H9 (cell line): ENCODE measurements around the gene FBXL20. TPM values are rescaled to one million over a fixed set of nuclear protein-coding genes. Genes with fewer than 3 reads are reported as not detected.

Experiments used
- DNase-seq: peaks from one replicate; pipeline ENCODE4 v3.0.0-alpha.2; 2017
- H2AFZ ChIP-seq: one replicate; pipeline ENCODE4 v1.6.1; 2013; ENCODE audit warnings: mild to moderate bottlenecking, low read length, control low read depth, moderate library complexity
- H2AK5ac ChIP-seq: 2 replicates; pipeline ENCODE4 v1.6.1; 2013; ENCODE audit warnings: low read length, control low read depth, mixed read lengths; ENCODE audit not compliant: insufficient read length
- H2BK120ac ChIP-seq: one replicate; pipeline ENCODE4 v1.6.1; 2013; ENCODE audit warnings: low read depth, mild to moderate bottlenecking, low read length, control low read depth, inconsistent platforms; ENCODE audit not compliant: poor library complexity, severe bottlenecking
- H2BK12ac ChIP-seq: 2 replicates; pipeline ENCODE4 v1.6.1; 2013; ENCODE audit warnings: low read length, control low read depth, mixed read lengths, low read depth; ENCODE audit not compliant: insufficient read length
- H2BK15ac ChIP-seq: 2 replicates; pipeline ENCODE4 v1.6.1; 2013; ENCODE audit warnings: low read depth, low read length, control low read depth
- H2BK20ac ChIP-seq: one replicate; pipeline ENCODE4 v1.6.1; 2013; ENCODE audit warnings: low read depth, mild to moderate bottlenecking, low read length, control low read depth, inconsistent platforms; ENCODE audit not compliant: poor library complexity, severe bottlenecking
- H2BK5ac ChIP-seq: 2 replicates; pipeline ENCODE4 v1.6.1; 2013; ENCODE audit warnings: low read length, control low read depth, mixed read lengths; ENCODE audit not compliant: insufficient read length
- H3K14ac ChIP-seq: 2 replicates; pipeline ENCODE4 v1.6.1; 2013; ENCODE audit warnings: low read length, control low read depth; ENCODE audit not compliant: insufficient read depth
- H3K18ac ChIP-seq: 2 replicates; pipeline ENCODE4 v1.6.1; 2013; ENCODE audit warnings: low read depth, mild to moderate bottlenecking, mixed read lengths, low read length, control low read depth; ENCODE audit not compliant: insufficient read length
- H3K23ac ChIP-seq: 2 replicates; pipeline ENCODE4 v1.6.1; 2013; ENCODE audit warnings: low read length, control low read depth, mixed read lengths, low read depth; ENCODE audit not compliant: insufficient read length
- H3K23me2 ChIP-seq: 2 replicates; pipeline ENCODE4 v1.6.1; 2013; ENCODE audit warnings: low read depth, mild to moderate bottlenecking, mixed read lengths, low read length, control low read depth; ENCODE audit not compliant: insufficient read length, poor library complexity, severe bottlenecking
- H3K27ac ChIP-seq: 2 replicates; pipeline ENCODE4 v1.5.1; 2013; ENCODE audit warnings: low read length, control low read depth, mixed read lengths, low read depth; ENCODE audit not compliant: insufficient read length
- H3K27me3 ChIP-seq: 2 replicates; pipeline ENCODE4 v1.6.1; 2013; ENCODE audit warnings: low read length, control low read depth, inconsistent platforms; ENCODE audit not compliant: insufficient read depth
- H3K4ac ChIP-seq: 2 replicates; pipeline ENCODE4 v1.6.1; 2013; ENCODE audit warnings: low read depth, mild to moderate bottlenecking, control low read depth, inconsistent platforms, low read length, moderate library complexity
- H3K4me1 ChIP-seq: 2 replicates; pipeline ENCODE4 v1.6.1; 2013; ENCODE audit warnings: low read length, control low read depth, inconsistent platforms; ENCODE audit not compliant: insufficient read depth
- H3K4me2 ChIP-seq: 2 replicates; pipeline ENCODE4 v1.6.1; 2013; ENCODE audit warnings: low read length, control low read depth, mixed read lengths; ENCODE audit not compliant: insufficient read length, insufficient read depth
- H3K56ac ChIP-seq: 2 replicates; pipeline ENCODE4 v1.6.1; 2013; ENCODE audit warnings: low read depth, mild to moderate bottlenecking, mixed read lengths, low read length, control low read depth; ENCODE audit not compliant: insufficient read length
- H3K79me1 ChIP-seq: 2 replicates; pipeline ENCODE4 v1.6.1; 2013; ENCODE audit warnings: low read depth, mild to moderate bottlenecking, moderate library complexity, low read length, control low read depth, inconsistent platforms; ENCODE audit not compliant: insufficient read depth, poor library complexity, severe bottlenecking
- H3K79me2 ChIP-seq: 2 replicates; pipeline ENCODE4 v1.6.1; 2013; ENCODE audit warnings: low read length, control low read depth, inconsistent platforms; ENCODE audit not compliant: insufficient read depth
- H3K9ac ChIP-seq: 2 replicates; pipeline ENCODE4 v1.6.1; 2013; ENCODE audit warnings: low read length, control low read depth, mixed read lengths; ENCODE audit not compliant: insufficient read length; ENCODE audit errors: extremely low read depth
- H3K9me3 ChIP-seq: one replicate; pipeline ENCODE4 v1.6.1; 2013; ENCODE audit warnings: low read depth, low read length, inconsistent platforms; ENCODE audit not compliant: control insufficient read depth
- H3T11ph ChIP-seq: one replicate; pipeline ENCODE4 v1.6.1; 2013; ENCODE audit warnings: mild to moderate bottlenecking, low read length, control low read depth, inconsistent platforms
- H4K20me1 ChIP-seq: one replicate; pipeline ENCODE4 v1.6.1; 2013; ENCODE audit not compliant: control insufficient read depth, insufficient read length, insufficient read depth
- H4K5ac ChIP-seq: 2 replicates; pipeline ENCODE4 v1.6.1; 2013; ENCODE audit warnings: low read depth, mild to moderate bottlenecking, mixed read lengths, low read length, control low read depth; ENCODE audit not compliant: insufficient read length
- H4K8ac ChIP-seq: replicated peaks from 2 replicates; pipeline ENCODE4 v1.6.1; 2013; ENCODE audit warnings: low read length, control low read depth, mixed read lengths, low read depth; ENCODE audit not compliant: insufficient read length
- H4K91ac ChIP-seq: 2 replicates; pipeline ENCODE4 v1.6.1; 2013; ENCODE audit warnings: low read depth, mild to moderate bottlenecking, moderate library complexity, mixed read lengths, low read length, control low read depth; ENCODE audit not compliant: insufficient read length
- H3K27ac Mint-ChIP-seq, 3 experiments: 2 replicates in 2 of 3; 3 replicates in 1 of 3; pipeline ENCODE4 v1.8.0; 2020 to 2021; ENCODE audit warnings: mixed read lengths in 3 of 3, mild to moderate bottlenecking in 1 of 3, moderate library complexity in 1 of 3
- H3K27me3 Mint-ChIP-seq: 2 replicates; pipeline ENCODE4 v1.8.0; 2021; ENCODE audit warnings: low read depth, mild to moderate bottlenecking, moderate library complexity, mixed read lengths
- H3K36me3 Mint-ChIP-seq, 3 experiments: 2 replicates in 2 of 3; 3 replicates in 1 of 3; pipeline ENCODE4 v1.8.0; 2020 to 2021; ENCODE audit warnings: low read depth in 3 of 3, mixed read lengths in 3 of 3; ENCODE audit not compliant: insufficient read depth in 1 of 3
- H3K4me1 Mint-ChIP-seq, 2 experiments: 2 replicates each; pipeline ENCODE4 v1.8.0; 2020; ENCODE audit warnings: mixed read lengths in 2 of 2
- H3K4me3 Mint-ChIP-seq, 2 experiments: 2 replicates in 1 of 2; 3 replicates in 1 of 2; pipeline ENCODE4 v1.8.0; 2020 to 2021; ENCODE audit warnings: mild to moderate bottlenecking in 2 of 2, mixed read lengths in 2 of 2, moderate library complexity in 1 of 2
- H3K9me3 Mint-ChIP-seq, 2 experiments: 2 replicates in 1 of 2; 3 replicates in 1 of 2; pipeline ENCODE4 v1.8.0; 2020; ENCODE audit warnings: mild to moderate bottlenecking in 2 of 2, mixed read lengths in 2 of 2, moderate library complexity in 1 of 2
- CTCF ChIP-seq: fragments of 200-600 bp; sonication (generic); conservative IDR thresholded peaks from 3 replicates; pipeline ENCODE4 v1.8.0; 2021; ENCODE audit warnings: antibody characterized with exemption, mild to moderate bottlenecking
- WGBS: extraction: QIAGEN DNeasy Blood & Tissue Kit; methylation state at CpG from one replicate; pipeline ENCODE4 v1.1.7; 2013; ENCODE audit warnings: missing lambda C conversion rate, low lambda C conversion rate, mixed read lengths; ENCODE audit not compliant: insufficient read length; ENCODE audit errors: extremely low coverage; 5-methylcytosine and 5-hydroxymethylcytosine counted together
- total RNA-seq: library from RNA; stranded (reverse); gene quantifications from 2 replicates; pipeline ENCODE4 v1.2.1, GENCODE V29; 2021

The FBXL20 gene
- total RNA-seq, 1 experiment from 2014 or later = 18.4 TPM

GRCh38 chr17:39223907-39224777 is 177.3 kb downstream of the FBXL20 start:
- Histone ChIP-seq H3T11ph (no peak overlapping the region), H3K27me3 (peaks cover 17% of the 10 kb centered on the region; the same call in 1 of the 2 replicates), H3K4me1 (no peaks in the 10 kb centered on the region), H3K27ac (no peak overlapping the region), H3K23ac (no peak overlapping the region), H2BK120ac (no peak overlapping the region), H2BK12ac (no peak overlapping the region), H2BK5ac (no peak overlapping the region), H3K14ac (no peak overlapping the region; the same call in 1 of the 2 replicates), H4K20me1 (no peaks in the 10 kb centered on the region), H3K9ac (no peak overlapping the region), H4K8ac (no peak overlapping the region), H2BK15ac (no peak overlapping the region), H2AFZ (no peak overlapping the region), H4K5ac (no peak overlapping the region), H4K91ac (no peak overlapping the region), H2AK5ac (no peak overlapping the region), H3K4ac (no peak overlapping the region), H3K23me2 (peaks cover 13% of the 10 kb centered on the region), H3K9me3 (no peaks in the 10 kb centered on the region), H2BK20ac (no peak overlapping the region), H3K79me2 (no peaks in the 10 kb centered on the region), H3K4me2 (peak overlapping the region; percentile 44), H3K79me1 (no peaks in the 10 kb centered on the region), H3K56ac (no peak overlapping the region), H3K18ac (no peak overlapping the region)
- DNase-seq = no peak
- Mint-ChIP-seq H3K36me3 (no peaks in the 10 kb centered on the region), H3K4me1 (peaks cover 13 to 21% of the 10 kb centered on the region in 2 experiments), H3K4me3 (peak overlapping the region; percentile 68 to 93), H3K27ac (no peak overlapping the region), H3K27me3 (peaks cover 70% of the 10 kb centered on the region), H3K9me3 (no peaks in the 10 kb centered on the region)
- no CpG with 5 or more reads among the region's 33 CpGs for WGBS
- TF ChIP-seq CTCF = no peak
